ENCODE data around the gene TTF2.

TTF2 gene

GRCh38 chr1:117037802-117038201, 22.3 kb upstream of the TTF2 start:
- no peak for TF ChIP-seq CTCF (IDR thresholded peaks at IDR 0.05; ENCODE audit: extremely low read depth, insufficient read depth, missing control alignments)
- no peak for DNase-seq (ENCODE audit: low spot score)
- in situ Hi-C loops (cut with MboI; ENCODE audit: low pct_unique_long_range_greater_than_20kb, low sequenced_read_pairs, unreplicated experiment): no loop called here

DNA sequence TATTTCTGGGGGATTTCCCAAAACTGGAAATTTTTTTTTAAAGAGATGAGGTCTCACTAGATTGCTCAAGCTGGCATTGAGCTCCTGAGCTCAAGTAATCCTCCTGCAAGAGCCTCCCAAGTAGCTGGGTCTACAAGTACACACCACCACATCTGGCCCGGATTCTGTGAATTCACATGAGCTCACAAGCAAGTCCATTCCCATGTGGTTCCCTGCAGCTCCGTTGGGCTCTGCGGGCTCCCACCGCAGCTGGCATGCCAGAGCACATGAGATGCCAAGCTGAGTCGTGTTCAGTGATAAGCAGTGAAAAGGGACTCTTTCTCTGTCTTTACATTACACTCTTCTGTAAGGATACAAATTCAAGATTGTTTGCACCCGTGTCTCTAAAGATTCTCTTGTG, 21.9 kb upstream of the TTF2 start:
- no peak for TF ChIP-seq CTCF (IDR thresholded peaks at IDR 0.05; ENCODE audit: extremely low read depth, insufficient read depth, missing control alignments)
- no peak for DNase-seq (ENCODE audit: low spot score)
- in situ Hi-C loops (cut with MboI; ENCODE audit: low pct_unique_long_range_greater_than_20kb, low sequenced_read_pairs, unreplicated experiment): no loop called here

GRCh38 chr1:117044217-117044616, 15.9 kb upstream of the TTF2 start:
- no peak for TF ChIP-seq CTCF (IDR thresholded peaks at IDR 0.05; ENCODE audit: extremely low read depth, insufficient read depth, missing control alignments)
- in situ Hi-C loops (cut with MboI; ENCODE audit: low pct_unique_long_range_greater_than_20kb, low sequenced_read_pairs, unreplicated experiment): no loop called here

GRCh38 chr1:117045644-117046043, 14.5 kb upstream of the TTF2 start:
- in situ Hi-C loops (cut with MboI; ENCODE audit: low pct_unique_long_range_greater_than_20kb, low sequenced_read_pairs, unreplicated experiment): no loop called here
- TF ChIP-seq CTCF (IDR thresholded peaks at IDR 0.05; ENCODE audit: extremely low read depth, insufficient read depth, missing control alignments): no peak
- no peak for DNase-seq (ENCODE audit: low spot score)

More at GRCh38 chr1:117044217-117044616, 15.9 kb upstream of the TTF2 start:
- no peak for DNase-seq (ENCODE audit: low spot score)

DNA sequence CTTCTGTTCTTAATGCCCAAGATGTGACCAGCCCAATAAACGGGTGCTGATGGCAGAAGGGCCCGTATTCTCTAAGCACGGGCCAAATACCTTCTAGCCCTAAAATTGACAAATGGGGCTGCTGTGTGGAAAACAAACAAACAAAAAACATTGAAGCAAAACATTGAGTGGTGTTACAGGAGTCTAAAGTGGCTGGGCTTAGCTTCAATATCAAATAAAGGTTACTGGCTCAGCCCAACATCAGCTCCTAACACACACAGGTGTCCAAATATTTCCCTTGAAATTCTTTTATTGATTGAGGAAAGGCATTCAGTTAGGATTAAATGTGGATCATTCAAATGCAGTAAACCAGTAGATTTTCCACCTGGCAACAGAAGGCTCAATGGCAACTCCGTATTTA, 13.3 kb upstream of the TTF2 start:
- DNase-seq (ENCODE audit: low spot score): no peak
- in situ Hi-C loops (cut with MboI; ENCODE audit: low pct_unique_long_range_greater_than_20kb, low sequenced_read_pairs, unreplicated experiment): no loop called here
- TF ChIP-seq CTCF (IDR thresholded peaks at IDR 0.05; ENCODE audit: extremely low read depth, insufficient read depth, missing control alignments): no peak

DNA sequence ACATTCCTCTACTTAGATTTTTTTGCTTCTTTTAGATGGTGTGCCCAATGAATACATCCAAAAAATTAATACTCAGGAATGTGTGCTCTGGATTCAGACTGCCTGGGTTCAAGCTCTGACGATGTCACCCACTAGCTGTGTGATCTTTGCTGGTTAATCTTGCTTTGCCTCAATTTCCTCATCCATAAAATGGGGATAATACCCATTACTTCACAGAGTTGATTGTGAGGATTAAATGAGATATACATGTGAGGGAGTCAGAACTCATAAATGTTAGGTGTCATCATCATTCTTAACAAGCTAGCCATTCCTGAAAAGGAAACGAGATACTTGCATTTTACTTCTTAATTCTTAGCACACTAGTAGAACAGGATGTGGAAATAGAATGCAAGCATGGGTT, 12.9 kb upstream of the TTF2 start:
- DNase-seq (ENCODE audit: low spot score): no peak
- TF ChIP-seq CTCF (IDR thresholded peaks at IDR 0.05; ENCODE audit: extremely low read depth, insufficient read depth, missing control alignments): no peak
- in situ Hi-C loops (cut with MboI; ENCODE audit: low pct_unique_long_range_greater_than_20kb, low sequenced_read_pairs, unreplicated experiment): no loop called here

DNA sequence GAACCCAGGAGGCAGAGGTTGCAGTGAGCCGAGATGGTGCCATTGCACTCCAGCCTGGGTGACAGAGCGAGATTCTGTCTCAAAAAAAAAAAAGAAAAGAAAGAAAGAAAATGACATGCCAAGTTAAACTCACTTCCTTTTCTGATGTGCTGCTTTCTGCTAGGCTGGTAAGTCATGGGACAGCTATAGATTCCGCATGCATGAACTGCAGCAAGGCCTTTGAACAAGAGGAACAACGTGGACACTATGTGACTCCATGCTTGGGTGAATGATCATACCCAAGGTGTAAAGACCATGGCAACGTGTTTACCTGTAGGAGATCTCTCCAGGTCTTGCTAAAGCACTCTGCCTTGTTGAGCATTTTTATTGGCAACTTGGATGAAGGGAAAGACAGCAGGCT, 10.3 kb upstream of the TTF2 start:
- in situ Hi-C loops (cut with MboI; ENCODE audit: low pct_unique_long_range_greater_than_20kb, low sequenced_read_pairs, unreplicated experiment): loop anchor here (10.0 to 25.0 kb wide), 3 partner anchors 225 to 488 kb away; partner anchors contain the start of gene CD58
- no peak for DNase-seq (ENCODE audit: low spot score)
- no peak for TF ChIP-seq CTCF (IDR thresholded peaks at IDR 0.05; ENCODE audit: extremely low read depth, insufficient read depth, missing control alignments)
